Suprapubic skin (tissue), 4 donors: ENCODE results near the gene HSPA4L. TPM values are rescaled to one million over a fixed set of nuclear protein-coding genes. Genes with fewer than 3 reads are reported as not detected.

ENCODE experiments used
- DNase-seq, 2 donors: peaks; one replicate each; pipeline ENCODE4 v3.0.0-alpha.2; 2019; ENCODE audit warnings: low spot score in 2 of 2
- H3K27ac ChIP-seq: fragments of 200-600 bp; sonication (generic); one replicate; pipeline ENCODE4 v1.5.1; 2019
- H3K27me3 ChIP-seq: fragments of 200-600 bp; sonication (generic); one replicate; pipeline ENCODE4 v1.5.1; 2019
- H3K36me3 ChIP-seq: fragments of 200-600 bp; sonication (generic); one replicate; pipeline ENCODE4 v1.5.1; 2019
- H3K4me1 ChIP-seq: fragments of 200-600 bp; sonication (generic); one replicate; pipeline ENCODE4 v1.5.1; 2019
- H3K4me3 ChIP-seq: fragments of 200-600 bp; sonication (generic); one replicate; pipeline ENCODE4 v1.5.1; 2019; ENCODE audit warnings: mild to moderate bottlenecking
- H3K9me3 ChIP-seq: fragments of 200-600 bp; sonication (generic); one replicate; pipeline ENCODE4 v1.5.1; 2019
- CTCF ChIP-seq, 2 donors: fragments of 200-600 bp in 1 of 2; fragments of 450-650 bp in 1 of 2; sonication (generic) in 1 of 2; IDR thresholded peaks; one replicate each; pipeline ENCODE4 v1.5.1; 2016 to 2019; ENCODE audit warnings: antibody characterized with exemption in 2 of 2, mild to moderate bottlenecking in 1 of 2, moderate library complexity in 1 of 2
- EP300 ChIP-seq: sonication (generic); formaldehyde crosslinking; IDR thresholded peaks from one replicate; pipeline ENCODE4 v1.6.1; 2017; ENCODE audit warnings: antibody characterized with exemption
- POLR2A ChIP-seq, 2 donors: fragments of 450-650 bp; IDR thresholded peaks; one replicate each; pipeline ENCODE4 v1.6.1; 2017; ENCODE audit warnings: antibody characterized with exemption in 2 of 2, mild to moderate bottlenecking in 2 of 2, moderate library complexity in 2 of 2
- POLR2AphosphoS5 ChIP-seq, 3 donors: sonication (generic); formaldehyde crosslinking; IDR thresholded peaks; one replicate each; pipeline ENCODE4 v1.6.1; 2017; ENCODE audit warnings: antibody characterized with exemption in 3 of 3
- WGBS: methylation state at CpG from one replicate; pipeline ENCODE4 v1.1.5; 2018; 5-methylcytosine and 5-hydroxymethylcytosine counted together
- total RNA-seq, 4 donors: library from RNA; depleted of rRNA; stranded (reverse); fragments of >200 nt; gene quantifications; one replicate each; pipeline ENCODE4 v1.1.0, GENCODE V29; 2016

Gene HSPA4L
- total RNA-seq, 4 donors from 2014 or later: 17.8 to 22.2 (median 19.6) TPM

DNA sequence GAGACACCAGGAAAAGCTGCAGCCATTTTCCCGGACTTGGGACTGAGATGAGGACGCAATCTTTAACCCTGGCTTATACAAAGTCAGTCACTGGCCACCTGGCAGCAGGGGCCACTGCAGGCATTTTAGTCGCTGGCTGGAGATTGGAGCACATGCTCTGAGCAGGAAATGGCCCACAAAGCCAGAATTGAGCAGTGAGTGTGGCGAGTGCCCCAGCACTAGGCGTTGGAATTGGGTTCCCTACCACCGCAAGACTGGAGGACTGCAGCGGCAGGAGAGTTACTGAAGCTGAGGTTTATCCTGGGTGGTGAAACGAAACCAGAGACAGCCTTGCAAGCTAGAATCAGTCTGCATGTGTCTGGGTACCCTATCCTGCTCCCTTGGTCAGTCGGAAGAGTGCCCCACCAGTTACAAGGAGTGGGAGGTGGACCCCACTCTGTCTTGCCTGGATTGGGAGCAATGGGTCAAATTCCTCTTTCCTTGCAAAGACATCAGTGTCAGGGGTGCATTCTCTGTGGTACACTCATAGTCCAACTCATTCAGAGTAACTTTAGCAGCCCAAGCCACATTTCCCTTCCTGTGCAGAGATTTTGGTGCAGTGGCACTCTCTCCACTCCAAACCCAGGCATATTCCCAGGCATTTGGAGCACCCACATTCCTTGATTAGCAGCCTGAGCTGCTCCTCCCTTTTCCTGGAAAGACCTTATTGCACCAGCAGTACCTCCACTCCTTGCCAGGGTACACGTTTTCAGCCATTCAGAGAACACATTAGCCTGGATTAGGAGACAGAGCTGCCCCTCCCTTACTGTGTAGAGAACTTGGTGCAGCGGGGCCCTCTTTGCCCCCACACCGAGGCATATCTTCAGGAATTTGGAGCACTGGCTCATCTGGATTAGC lies 61.8 kb downstream of the HSPA4L start:
- DNase-seq: no peak
- no peaks in the 10 kb centered on the region for H3K4me1 ChIP-seq
- H3K36me3 ChIP-seq: no peaks in the 10 kb centered on the region
- no peak overlapping the region for H3K27ac ChIP-seq
- 92% methylated on average over 11 of the region's 12 CpGs for WGBS
- no peaks in the 10 kb centered on the region for H3K9me3 ChIP-seq
- H3K27me3 ChIP-seq: no peaks in the 10 kb centered on the region
- TF ChIP-seq POLR2AphosphoS5 (IDR thresholded peaks at IDR 0.05) (no peak), POLR2A (IDR thresholded peaks at IDR 0.05) (no peak), EP300 (no peak), CTCF (IDR thresholded peaks at IDR 0.05) (no peak)
- no peak overlapping the region for H3K4me3 ChIP-seq

DNA sequence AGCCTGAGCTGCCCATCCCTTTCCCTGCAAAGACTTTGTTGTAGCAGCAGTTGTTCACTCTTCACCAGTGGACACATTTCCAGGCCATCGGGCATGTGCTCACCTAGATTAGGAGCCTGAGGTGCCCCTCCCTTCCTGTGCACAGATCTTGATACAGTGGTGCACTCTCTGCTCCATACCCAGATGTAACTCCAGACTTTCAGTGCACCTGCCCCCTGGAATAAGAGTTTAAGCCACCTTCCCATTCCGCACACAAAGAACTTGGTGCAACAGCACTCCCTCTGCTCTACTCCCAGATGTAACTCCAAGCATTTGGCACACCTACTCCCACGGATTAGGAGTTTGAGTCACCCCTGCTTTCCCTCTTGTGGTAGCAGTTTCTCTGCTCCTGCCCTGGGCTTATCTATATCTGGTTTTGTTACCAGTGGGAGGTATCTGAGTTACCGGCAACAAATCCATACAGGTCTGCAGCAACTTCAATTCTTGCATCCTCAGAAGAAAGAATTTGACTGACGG lies 62.5 kb downstream of the HSPA4L start:
- Histone ChIP-seq H3K4me3 (no peak overlapping the region), H3K27ac (no peak overlapping the region), H3K9me3 (peaks cover 5% of the 10 kb centered on the region), H3K27me3 (no peaks in the 10 kb centered on the region), H3K36me3 (no peaks in the 10 kb centered on the region), H3K4me1 (no peaks in the 10 kb centered on the region)
- TF ChIP-seq POLR2A (IDR thresholded peaks at IDR 0.05): no peak
- TF ChIP-seq POLR2AphosphoS5 (IDR thresholded peaks at IDR 0.05): no peak
- no peak for TF ChIP-seq EP300
- TF ChIP-seq CTCF (IDR thresholded peaks at IDR 0.05): no peak
- no peak for DNase-seq
- WGBS: 93% methylated on average over 5 of the region's 5 CpGs

- H3K9me3 ChIP-seq: peaks cover 10% of the 10 kb centered on the region
- no peak overlapping the region for H3K4me3 ChIP-seq
- H3K27ac ChIP-seq: no peak overlapping the region
- no peaks in the 10 kb centered on the region for H3K36me3 ChIP-seq
- H3K4me1 ChIP-seq: no peaks in the 10 kb centered on the region
- no peak for DNase-seq
- no peak for TF ChIP-seq POLR2A (IDR thresholded peaks at IDR 0.05)
- no peak for TF ChIP-seq POLR2AphosphoS5 (IDR thresholded peaks at IDR 0.05)
- TF ChIP-seq EP300: no peak
- no peak for TF ChIP-seq CTCF (IDR thresholded peaks at IDR 0.05)
- H3K27me3 ChIP-seq: no peaks in the 10 kb centered on the region
Observed at GRCh38 chr4:127846061-127846460, 63.9 kb downstream of the HSPA4L start.

- DNase-seq: no peak
- no peak overlapping the region for H3K27ac ChIP-seq
- no peaks in the 10 kb centered on the region for H3K27me3 ChIP-seq
- no peaks in the 10 kb centered on the region for H3K36me3 ChIP-seq
- TF ChIP-seq POLR2AphosphoS5 (IDR thresholded peaks at IDR 0.05) (no peak), EP300 (no peak), POLR2A (IDR thresholded peaks at IDR 0.05) (no peak), CTCF (IDR thresholded peaks at IDR 0.05) (no peak)
- H3K4me3 ChIP-seq: no peak overlapping the region
- H3K9me3 ChIP-seq: peaks cover 10% of the 10 kb centered on the region
- WGBS: 91% methylated on average over 1 of the region's 1 CpG
- no peaks in the 10 kb centered on the region for H3K4me1 ChIP-seq
Observed at GRCh38 chr4:127846765-127847164, 64.6 kb downstream of the HSPA4L start.

DNA sequence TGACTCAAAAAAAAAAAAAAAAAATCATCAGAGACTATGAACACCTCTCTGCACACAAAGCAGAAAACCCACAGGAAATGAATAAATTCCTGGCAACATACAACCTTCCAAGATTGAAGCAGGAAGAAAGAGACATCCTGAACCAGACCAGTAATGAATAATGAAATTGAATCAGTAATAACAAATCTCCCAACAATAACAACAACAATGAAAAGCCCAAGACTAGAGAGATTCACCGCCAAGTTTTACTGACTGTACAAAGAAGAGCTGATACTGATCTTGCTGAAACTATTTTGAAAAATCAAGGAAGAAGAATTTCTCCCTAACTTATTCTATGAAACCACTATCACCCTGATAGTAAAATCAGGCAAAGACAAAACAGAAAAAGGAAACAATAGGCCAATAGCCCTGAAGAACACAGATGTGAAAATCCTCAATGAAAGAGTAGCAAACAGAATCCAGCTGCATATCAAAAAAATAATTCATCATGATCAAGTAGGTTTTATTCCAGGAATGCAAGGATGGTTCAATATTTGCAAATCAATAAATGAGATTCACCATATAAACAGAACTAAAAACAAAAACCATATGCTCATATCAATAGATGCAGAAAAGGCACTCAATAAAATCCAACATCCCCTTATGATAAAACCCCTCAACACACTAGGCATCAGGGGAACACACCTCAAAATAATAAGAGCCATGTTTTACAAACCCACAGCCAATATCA lies 67.5 kb downstream of the HSPA4L start:
- no peak for DNase-seq
- 88% methylated on average over 1 of the region's 1 CpG for WGBS

More for the DNA sequence above, 67.5 kb downstream of the HSPA4L start:
- no peaks in the 10 kb centered on the region for H3K4me1 ChIP-seq
- no peaks in the 10 kb centered on the region for H3K36me3 ChIP-seq
- H3K4me3 ChIP-seq: no peak overlapping the region
- peaks cover 10% of the 10 kb centered on the region for H3K9me3 ChIP-seq
- no peak overlapping the region for H3K27ac ChIP-seq
- H3K27me3 ChIP-seq: no peaks in the 10 kb centered on the region
- no peak for TF ChIP-seq POLR2AphosphoS5 (IDR thresholded peaks at IDR 0.05)
- TF ChIP-seq CTCF (IDR thresholded peaks at IDR 0.05): no peak
- TF ChIP-seq POLR2A (IDR thresholded peaks at IDR 0.05): no peak
- TF ChIP-seq EP300: no peak
